Spleen (tissue), 11 donors: ENCODE data around the gene MERTK. TPM values are rescaled to one million over a fixed set of nuclear protein-coding genes. Genes with fewer than 3 reads are reported as not detected.
"Not testable (repeated sequence)": the region's sequence is repeated elsewhere in the genome, so short reads cannot be mapped to it uniquely, and the experiment has no call there.

Experiments
- DNase-seq: peaks from one replicate; pipeline ENCODE4 v3.0.0-alpha.2; 2020
- H3K27ac ChIP-seq, 8 donors: fragments of 200-600 bp; sonication (generic) in 7 of 8; 1 replicate in 4 of 8; 2 replicates in 4 of 8; pipeline versions ENCODE4 v1.5.0 to v1.8.0; 2016 to 2021; ENCODE audit warnings: inconsistent platforms in 4 of 8, mild to moderate bottlenecking in 4 of 8, moderate library complexity in 1 of 8
- H3K27me3 ChIP-seq, 7 donors: fragments of 200-600 bp; sonication (generic) in 6 of 7; replicated peaks in 1 of 7; 1 replicate in 4 of 7; 2 replicates in 3 of 7; pipeline versions ENCODE4 v1.5.0 to v1.8.0; 2016 to 2021; ENCODE audit warnings: inconsistent platforms in 3 of 7, mild to moderate bottlenecking in 1 of 7
- H3K36me3 ChIP-seq, 6 donors: fragments of 200-600 bp; sonication (generic) in 5 of 6; 1 replicate in 4 of 6; 2 replicates in 2 of 6; pipeline versions ENCODE4 v1.5.0 to v1.8.0; 2016 to 2021; ENCODE audit warnings: inconsistent platforms in 2 of 6
- H3K4me1 ChIP-seq, 6 donors: fragments of 200-600 bp; sonication (generic) in 5 of 6; 1 replicate in 3 of 6; 2 replicates in 3 of 6; pipeline versions ENCODE4 v1.5.0 to v1.8.0; 2016 to 2021; ENCODE audit warnings: inconsistent platforms in 3 of 6
- H3K4me3 ChIP-seq, 8 donors: fragments of 200-600 bp; sonication (generic) in 7 of 8; 1 replicate in 4 of 8; 2 replicates in 4 of 8; pipeline versions ENCODE4 v1.5.0 to v1.8.0; 2016 to 2021; ENCODE audit warnings: inconsistent platforms in 4 of 8, mild to moderate bottlenecking in 4 of 8, moderate library complexity in 2 of 8
- H3K9me3 ChIP-seq, 8 donors: fragments of 200-600 bp; sonication (generic) in 7 of 8; 1 replicate in 4 of 8; 2 replicates in 4 of 8; pipeline versions ENCODE4 v1.5.0 to v1.8.0; 2016 to 2021; ENCODE audit warnings: inconsistent platforms in 4 of 8
- CTCF ChIP-seq, 11 experiments: fragments of 200-600 bp in 7 of 11; fragments of 450-650 bp in 4 of 11; sonication (generic) in 4 of 11; IDR thresholded peaks in 8 of 11; conservative IDR thresholded peaks in 3 of 11; 1 replicate in 7 of 11; 2 replicates in 4 of 11; pipeline versions ENCODE4 v1.4.0 to v1.8.0; 2016 to 2021; ENCODE audit warnings: antibody characterized with exemption in 11 of 11, inconsistent platforms in 4 of 11, mild to moderate bottlenecking in 1 of 11
- POLR2A ChIP-seq, 3 donors: fragments of 450-650 bp; IDR thresholded peaks; one replicate each; pipeline ENCODE4 v1.5.1; 2017; ENCODE audit warnings: antibody characterized with exemption in 3 of 3, mild to moderate bottlenecking in 1 of 3
- POLR2AphosphoS5 ChIP-seq, 3 donors: sonication (generic); formaldehyde crosslinking; IDR thresholded peaks; one replicate each; pipeline ENCODE4 v1.5.1; 2017; ENCODE audit warnings: antibody characterized with exemption in 3 of 3
- WGBS, 5 donors: extraction: QIAGEN DNeasy Blood & Tissue Kit in 3 of 5; methylation state at CpG; one replicate each; pipeline versions ENCODE4 v1.1.5 to v1.1.7; 2013 to 2018; 5-methylcytosine and 5-hydroxymethylcytosine counted together
- intact Hi-C: fragments of 100-400 bp; cut with DNase I; formaldehyde crosslinking; loops from one replicate; pipeline ENCODE4 v1.15.0; 2023; ENCODE audit warnings: low total_unique reads
- polyA plus RNA-seq, 3 donors: library from polyadenylated mRNA; stranded (reverse); fragments of 200-250 nt; gene quantifications; one replicate each; pipeline ENCODE4 v1.2.1, GENCODE V29; 2013
- total RNA-seq, 7 donors: library from RNA; depleted of rRNA in 3 of 7; stranded (reverse); fragments of >200 nt in 3 of 7; fragmentation: NEBNext Ultra II Directional in 4 of 7; extraction: Animal tissue kit (Norgen Biotek cat#: 25700) in 4 of 7; gene quantifications; one replicate each; pipeline versions ENCODE4 v1.1.0 to v1.2.1, GENCODE V29; 2016 to 2021
- donor health status: healthy with polysubstance abuse.
- donor health status: DM: no; HTN: no; CAD: no; lungs with moderate emphysema.
- donor health status: DM: no; HTN: no; CAD: no.
- donor health status: Bipolar disorder and iron deficiency.
- donor health status: healthy.
- donor health status: DM: no; HTN: no; CAD: no.
- donor health status: DM: yes; HTN: yes; CAD: no.

The MERTK gene
- total and polyA plus RNA-seq, 10 donors = 6.9 to 127 (median 49.7) TPM

DNA sequence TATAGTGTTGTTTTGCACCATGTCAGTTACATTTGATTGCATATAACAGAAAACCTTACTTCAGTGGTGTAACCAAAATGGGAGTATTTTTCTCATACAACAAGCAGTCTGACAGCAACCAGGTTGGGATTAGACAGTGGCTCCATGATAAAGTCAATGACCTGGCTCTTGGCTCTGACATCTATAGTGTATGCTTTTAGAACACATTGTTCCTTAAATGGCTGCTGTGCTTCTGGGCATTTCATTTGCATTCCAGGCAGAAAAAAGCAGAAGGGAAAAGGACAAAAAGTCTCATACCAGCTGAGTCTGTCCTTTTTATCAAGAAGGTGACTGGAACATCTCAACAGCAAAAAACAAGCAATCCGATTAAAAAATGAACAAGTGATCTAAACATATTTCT, 10.2 kb downstream of the MERTK start:
- no peaks in the 10 kb centered on the region for H3K36me3 ChIP-seq
- no peak for DNase-seq
- H3K27me3 ChIP-seq = no peaks in the 10 kb centered on the region
- H3K27ac ChIP-seq = peak overlapping the region in 4 of 8 donors; percentile 37 to 79 (median 68)
- 81 to 96% (median 82%) methylated on average over 1 of the region's 1 CpG for WGBS, 5 donors
- TF ChIP-seq POLR2AphosphoS5 (IDR thresholded peaks at IDR 0.05) = peak in 1 of 3 donors; percentile 36
- TF ChIP-seq POLR2A (IDR thresholded peaks at IDR 0.05) = no peak
- no peaks in the 10 kb centered on the region for H3K9me3 ChIP-seq
- peaks cover 0 to 77% (median 26%) of the 10 kb centered on the region in 6 donors for H3K4me1 ChIP-seq
- H3K4me3 ChIP-seq = no peak overlapping the region
- intact Hi-C loops = no loop called here

DNA sequence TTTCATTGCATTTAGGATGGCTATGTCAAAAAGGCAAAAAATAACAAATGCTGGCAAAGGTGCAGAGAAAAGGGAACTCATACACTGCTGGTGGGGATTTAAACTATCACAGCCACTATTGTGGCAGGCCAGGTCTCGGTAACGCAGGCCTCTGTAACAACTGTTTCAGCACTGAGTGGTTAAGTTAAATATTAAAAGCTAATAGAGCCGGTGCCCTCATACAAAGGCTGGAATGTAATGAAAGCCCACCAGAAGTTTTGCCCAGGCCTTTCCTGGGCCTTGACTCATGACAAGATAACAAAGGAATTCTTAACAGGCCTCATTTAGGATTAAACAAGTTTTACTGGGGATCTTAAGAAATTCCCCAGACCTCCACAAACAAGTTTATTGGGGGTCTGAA, 10.7 kb downstream of the MERTK start:
- H3K9me3 ChIP-seq = no peaks in the 10 kb centered on the region
- TF ChIP-seq POLR2AphosphoS5 (IDR thresholded peaks at IDR 0.05) (no peak), POLR2A (IDR thresholded peaks at IDR 0.05) (no peak)
- H3K27ac ChIP-seq = peak overlapping the region in 4 of 8 donors; percentile 0 to 79 (median 51)
- 82 to 97% (median 87%) methylated on average over 3 of the region's 3 CpGs for WGBS, 5 donors
- peaks cover 0 to 72% (median 25%) of the 10 kb centered on the region in 6 donors for H3K4me1 ChIP-seq
- intact Hi-C loops = no loop called here
- DNase-seq = no peak
- H3K4me3 ChIP-seq = no peak overlapping the region
- no peaks in the 10 kb centered on the region for H3K36me3 ChIP-seq
- H3K27me3 ChIP-seq = no peaks in the 10 kb centered on the region

GRCh38 chr2:111909997-111910396, 11.6 kb downstream of the MERTK start:
- H3K27me3 ChIP-seq, H3K9me3 ChIP-seq, H3K36me3 ChIP-seq, intact Hi-C loops, DNase-seq, H3K4me3 ChIP-seq: not testable (repeated sequence)
- WGBS, 5 donors = 89 to 97% (median 96%) methylated on average over 4 of the region's 4 CpGs
- Histone ChIP-seq H3K27ac (peak overlapping the region in 1 of 8 donors; percentile 79), H3K4me1 (peaks cover 0 to 63% (median 24%) of the 10 kb centered on the region in 6 donors)
- TF ChIP-seq POLR2AphosphoS5 (IDR thresholded peaks at IDR 0.05) = peak in 1 of 3 donors; percentile 51

- Histone ChIP-seq H3K27me3 (no peaks in the 10 kb centered on the region), H3K36me3 (no peaks in the 10 kb centered on the region), H3K4me1 (peaks cover 0 to 55% (median 21%) of the 10 kb centered on the region in 6 donors), H3K27ac (peak overlapping the region in 1 of 8 donors; percentile 2), H3K4me3 (no peak overlapping the region), H3K9me3 (no peaks in the 10 kb centered on the region)
- DNase-seq = no peak
- no peak for TF ChIP-seq CTCF (IDR thresholded peaks at IDR 0.05 in 8 of 11, conservative IDR thresholded peaks at IDR 0.05 in 3 of 11)
- peak in 1 of 3 donors; percentile 38 for TF ChIP-seq POLR2AphosphoS5 (IDR thresholded peaks at IDR 0.05)
- intact Hi-C loops = no loop called here
- WGBS, 5 donors = 48 to 68% (median 53%) methylated on average over 2 of the region's 2 CpGs
These were observed 12.3 kb downstream of the MERTK start for GRCh38 chr2:111910609-111911277.

- intact Hi-C loops, H3K36me3 ChIP-seq, H3K4me3 ChIP-seq, H3K9me3 ChIP-seq, H3K27me3 ChIP-seq, H3K27ac ChIP-seq, DNase-seq: not testable (repeated sequence)
- H3K4me1 ChIP-seq = peaks cover 0 to 48% (median 15%) of the 10 kb centered on the region in 6 donors
- WGBS, 5 donors = 88 to 98% (median 94%) methylated on average over 7 of the region's 7 CpGs
These were observed 13.0 kb downstream of the MERTK start for GRCh38 chr2:111911295-111911977.

DNA sequence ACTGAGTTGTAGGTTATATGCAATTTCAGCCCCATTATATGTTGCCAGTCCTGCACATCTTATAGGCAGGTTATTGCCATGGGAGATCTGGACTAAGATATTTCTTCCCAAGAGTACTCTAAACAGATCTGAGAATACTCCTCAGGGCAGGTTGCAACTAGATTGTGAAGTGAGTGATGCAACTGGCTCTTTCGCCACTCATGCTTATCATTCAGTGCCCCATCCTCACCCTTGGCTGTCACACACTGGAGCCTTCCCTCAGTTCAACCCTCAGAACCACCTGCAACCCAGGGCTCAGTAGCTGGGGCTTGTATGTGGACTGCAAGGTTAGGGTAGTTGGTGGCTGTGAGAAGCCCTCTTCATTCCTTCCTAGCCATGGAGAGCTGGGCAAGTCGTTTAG, 14.1 kb downstream of the MERTK start:
- TF ChIP-seq CTCF (IDR thresholded peaks at IDR 0.05 in 8 of 11, conservative IDR thresholded peaks at IDR 0.05 in 3 of 11) = no peak
- peak in 1 of 3 donors; percentile 16 for TF ChIP-seq POLR2AphosphoS5 (IDR thresholded peaks at IDR 0.05)
- no peak for TF ChIP-seq POLR2A (IDR thresholded peaks at IDR 0.05)
- H3K4me1 ChIP-seq = peaks cover 0 to 37% (median 5%) of the 10 kb centered on the region in 6 donors
- H3K27ac ChIP-seq = no peak overlapping the region
- peaks cover 0 to 6% (median 0%) of the 10 kb centered on the region in 6 donors for H3K36me3 ChIP-seq
- no peak for DNase-seq
- no peaks in the 10 kb centered on the region for H3K27me3 ChIP-seq
- H3K9me3 ChIP-seq = no peaks in the 10 kb centered on the region
- WGBS, 5 donors = 64 to 82% (median 68%) methylated on average over 2 of the region's 2 CpGs
- H3K4me3 ChIP-seq = no peak overlapping the region
- intact Hi-C loops = no loop called here
